Kidney epithelial cell (primary cell): ENCODE results near the gene CDC27. TPM values are rescaled to one million over a fixed set of nuclear protein-coding genes. Genes with fewer than 3 reads are reported as not detected.
"Not testable (repeated sequence)": the region's sequence is repeated elsewhere in the genome, so short reads cannot be mapped to it uniquely, and the experiment has no call there.

ENCODE experiments used
- DNase-seq: peaks from one replicate; pipeline ENCODE4 v3.0.0-alpha.2; 2010; ENCODE audit warnings: low read depth
- H3K27me3 ChIP-seq: 2 replicates; pipeline ENCODE4 v1.6.0; 2011; ENCODE audit warnings: low read length; ENCODE audit not compliant: control insufficient read depth, insufficient read depth
- H3K36me3 ChIP-seq: 2 replicates; pipeline ENCODE4 v1.5.1; 2011; ENCODE audit warnings: low read length; ENCODE audit not compliant: control insufficient read depth, insufficient read depth
- H3K4me3 ChIP-seq: 2 replicates; pipeline ENCODE4 v1.5.1; 2011; ENCODE audit warnings: low read depth, mild to moderate bottlenecking, control low read depth, low read length
- total RNA-seq: library from RNA; depleted of rRNA; stranded (reverse); fragments of >200 nt; gene quantifications from 2 replicates; pipeline ENCODE4 v1.2.3, GENCODE V29; 2015
- TF ChIP-seq, protein P1 (sequence below): IDR thresholded peaks from 2 replicates; pipeline ENCODE4 v1.5.1; 2011; ENCODE audit warnings: mild to moderate bottlenecking, moderate library complexity, low read length, control low read depth, inconsistent platforms; ENCODE audit not compliant: insufficient read depth, poor library complexity, severe bottlenecking

The CDC27 gene
- total RNA-seq, 1 donor from 2014 or later: 62.7 TPM

DNA sequence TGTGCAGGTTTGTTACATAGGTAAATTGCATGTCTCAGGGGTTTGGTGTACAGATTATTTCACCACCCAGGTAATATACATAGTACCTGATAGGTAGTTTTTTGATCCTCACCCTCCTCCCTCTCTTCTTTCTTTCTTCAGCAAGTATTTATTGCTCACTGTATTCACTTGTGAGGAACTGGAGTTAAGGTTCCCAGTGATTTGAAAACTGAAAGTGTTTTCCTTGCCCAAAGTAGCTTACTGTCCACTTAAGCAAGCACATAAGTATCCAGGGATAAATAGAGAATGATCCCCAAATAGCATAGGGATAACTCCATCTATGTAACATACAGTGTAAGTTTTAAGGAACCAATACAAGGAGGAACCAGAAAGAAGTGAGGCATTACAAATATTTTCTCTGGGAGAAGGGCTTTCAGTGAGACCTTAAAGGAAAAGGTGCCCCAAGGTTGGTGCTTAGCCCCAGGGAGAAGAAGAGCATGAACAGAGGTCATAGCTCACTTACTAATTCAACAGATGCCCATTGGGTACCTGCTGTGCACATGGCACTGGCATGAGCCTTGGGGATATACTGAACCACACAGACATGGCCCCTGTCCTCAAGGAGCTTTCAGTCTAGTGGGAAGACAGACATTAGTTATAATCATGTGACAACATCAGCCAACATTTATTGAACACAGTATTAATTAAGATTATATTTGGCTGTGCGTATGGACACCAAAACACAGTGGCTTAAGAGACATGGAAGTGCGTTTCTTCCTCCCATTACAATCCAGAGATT lies 37.0 kb upstream of the CDC27 start:
- Histone ChIP-seq H3K4me3 (no peak overlapping the region), H3K36me3 (no peaks in the 10 kb centered on the region), H3K27me3 (no peaks in the 10 kb centered on the region)
- TF ChIP-seq, protein P1, sequence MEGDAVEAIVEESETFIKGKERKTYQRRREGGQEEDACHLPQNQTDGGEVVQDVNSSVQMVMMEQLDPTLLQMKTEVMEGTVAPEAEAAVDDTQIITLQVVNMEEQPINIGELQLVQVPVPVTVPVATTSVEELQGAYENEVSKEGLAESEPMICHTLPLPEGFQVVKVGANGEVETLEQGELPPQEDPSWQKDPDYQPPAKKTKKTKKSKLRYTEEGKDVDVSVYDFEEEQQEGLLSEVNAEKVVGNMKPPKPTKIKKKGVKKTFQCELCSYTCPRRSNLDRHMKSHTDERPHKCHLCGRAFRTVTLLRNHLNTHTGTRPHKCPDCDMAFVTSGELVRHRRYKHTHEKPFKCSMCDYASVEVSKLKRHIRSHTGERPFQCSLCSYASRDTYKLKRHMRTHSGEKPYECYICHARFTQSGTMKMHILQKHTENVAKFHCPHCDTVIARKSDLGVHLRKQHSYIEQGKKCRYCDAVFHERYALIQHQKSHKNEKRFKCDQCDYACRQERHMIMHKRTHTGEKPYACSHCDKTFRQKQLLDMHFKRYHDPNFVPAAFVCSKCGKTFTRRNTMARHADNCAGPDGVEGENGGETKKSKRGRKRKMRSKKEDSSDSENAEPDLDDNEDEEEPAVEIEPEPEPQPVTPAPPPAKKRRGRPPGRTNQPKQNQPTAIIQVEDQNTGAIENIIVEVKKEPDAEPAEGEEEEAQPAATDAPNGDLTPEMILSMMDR: no peak
- DNase-seq: no peak

DNA sequence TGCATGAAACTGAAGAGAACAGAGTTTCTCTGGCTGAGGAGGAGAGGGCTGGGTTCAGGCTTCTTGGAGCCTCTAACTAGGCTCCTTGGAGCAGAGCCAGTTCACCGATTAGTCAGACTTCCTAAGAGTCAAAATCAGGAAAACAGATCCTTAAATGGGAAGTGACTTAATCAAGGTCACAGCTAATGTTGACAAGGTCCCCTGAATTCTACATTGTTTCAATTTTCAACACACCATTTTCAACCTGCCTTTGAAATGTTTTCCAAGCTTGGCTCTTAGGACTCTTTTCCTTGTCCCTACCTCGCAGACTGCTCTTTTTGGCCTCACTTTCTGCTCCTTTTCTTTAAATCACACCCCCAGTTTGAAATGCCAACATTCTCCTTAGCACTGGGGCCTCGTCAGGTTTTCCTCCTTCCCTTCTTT lies 36.4 kb upstream of the CDC27 start:
- H3K4me3 ChIP-seq: no peak overlapping the region
- DNase-seq: peak; percentile 86

DNA sequence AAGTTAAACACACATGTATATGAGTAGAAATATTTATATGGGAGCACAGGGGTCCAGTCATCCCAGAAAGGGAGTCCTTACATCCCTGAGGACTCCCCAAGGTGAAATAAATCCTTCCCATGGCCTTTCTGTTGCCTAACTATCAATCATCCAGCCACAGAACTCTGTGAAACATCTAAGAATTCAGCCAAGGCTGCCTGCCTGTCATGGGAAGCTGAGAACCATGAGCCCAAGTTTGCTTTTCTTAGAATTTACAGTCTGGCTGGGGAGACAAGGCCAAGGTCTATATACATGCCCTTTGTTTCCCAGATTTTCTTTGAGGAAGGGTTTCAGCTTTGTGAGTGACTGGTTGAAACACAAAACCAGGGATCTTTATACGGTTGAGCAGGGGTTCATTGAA lies 35.9 kb upstream of the CDC27 start:
- H3K27me3 ChIP-seq: no peaks in the 10 kb centered on the region
- peaks cover 2% of the 10 kb centered on the region for H3K36me3 ChIP-seq
- no peak overlapping the region for H3K4me3 ChIP-seq
- TF ChIP-seq, protein P1: no peak
- no peak for DNase-seq

More for the DNA sequence above, 36.4 kb upstream of the CDC27 start:
- H3K27me3 ChIP-seq: no peaks in the 10 kb centered on the region
- TF ChIP-seq, protein P1: no peak
- peaks cover 2% of the 10 kb centered on the region for H3K36me3 ChIP-seq

DNA sequence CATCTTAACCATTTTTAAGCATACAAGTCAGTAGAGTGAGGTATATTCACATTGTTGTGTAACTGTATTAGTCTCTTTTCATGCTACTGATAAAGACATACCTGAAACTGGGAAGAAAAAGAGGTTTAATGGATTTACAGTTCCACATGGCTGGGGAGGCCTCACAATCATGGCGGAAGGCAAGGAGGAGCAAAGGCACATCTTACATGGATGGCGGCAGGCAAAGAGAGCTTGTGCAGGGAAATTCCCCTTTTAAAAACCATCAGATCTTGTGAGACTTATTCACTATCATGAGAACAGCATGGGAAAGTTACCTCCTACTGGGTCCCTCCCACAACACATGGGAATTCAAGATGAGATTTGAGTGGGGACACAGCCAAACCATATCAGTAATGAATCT lies 35.0 kb upstream of the CDC27 start:
- H3K36me3 ChIP-seq, H3K4me3 ChIP-seq, DNase-seq, H3K27me3 ChIP-seq: not testable (repeated sequence)

DNA sequence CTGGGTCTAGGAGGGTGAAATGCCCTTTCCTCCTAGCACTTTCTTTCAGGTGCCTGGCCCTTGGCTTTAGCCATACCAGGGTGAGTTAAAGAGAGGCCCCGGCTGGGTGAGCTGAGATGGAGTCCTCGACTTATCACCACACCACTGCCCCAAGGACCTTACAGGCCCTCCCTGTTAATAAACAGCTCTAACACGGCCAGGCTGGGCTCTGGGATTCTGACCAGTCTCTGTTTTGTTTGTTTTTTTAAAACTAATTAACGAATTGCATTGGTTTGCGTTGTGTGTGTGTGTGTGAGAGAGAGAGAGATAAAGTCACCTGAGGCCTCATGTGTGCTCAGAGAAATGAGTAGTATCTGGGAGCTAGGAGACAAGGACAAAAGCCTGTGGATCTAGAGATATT lies 34.4 kb upstream of the CDC27 start:
- H3K36me3 ChIP-seq: peaks cover 2% of the 10 kb centered on the region
- no peaks in the 10 kb centered on the region for H3K27me3 ChIP-seq
- TF ChIP-seq, protein P1: no peak
- DNase-seq: no peak
- no peak overlapping the region for H3K4me3 ChIP-seq

DNA sequence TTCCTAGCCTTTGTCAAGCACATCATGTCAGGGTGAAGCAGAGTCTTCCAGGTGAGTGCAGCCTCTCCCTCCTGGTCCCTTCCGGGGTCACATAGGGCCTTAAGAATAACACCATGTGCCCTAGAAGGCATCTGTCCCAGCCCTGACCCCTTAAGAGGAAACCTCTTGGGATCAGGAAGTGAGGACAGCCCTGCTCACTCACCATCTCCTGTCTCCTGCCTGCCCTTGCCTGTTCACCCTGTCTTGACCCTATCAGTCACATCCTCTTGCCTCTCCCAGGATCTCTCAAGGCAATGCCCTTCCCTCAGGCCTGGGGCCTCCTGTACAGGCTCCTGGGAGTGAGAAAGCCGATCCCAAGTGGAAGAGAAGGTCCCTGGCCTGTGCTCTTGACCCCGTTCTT lies 33.9 kb upstream of the CDC27 start:
- H3K4me3 ChIP-seq: no peak overlapping the region
- no peak for DNase-seq
- H3K36me3 ChIP-seq: peaks cover 2% of the 10 kb centered on the region
- H3K27me3 ChIP-seq: no peaks in the 10 kb centered on the region
- TF ChIP-seq, protein P1: no peak
